Stimulated activated naive CD4-positive, alpha-beta T cell (primary cell): ENCODE data around the gene NSUN6.

Experiments
- DNase-seq, 6 experiments: peaks; one replicate each; lab custom pipeline; 2025; lab: John Stamatoyannopoulos, UW

NSUN6 gene

GRCh38 chr10:18500576-18500975, 150.8 kb downstream of the NSUN6 start:
- DNase-seq, result no peak

GRCh38 chr10:18498998-18499397, 152.4 kb downstream of the NSUN6 start:
- DNase-seq, result no peak

DNA sequence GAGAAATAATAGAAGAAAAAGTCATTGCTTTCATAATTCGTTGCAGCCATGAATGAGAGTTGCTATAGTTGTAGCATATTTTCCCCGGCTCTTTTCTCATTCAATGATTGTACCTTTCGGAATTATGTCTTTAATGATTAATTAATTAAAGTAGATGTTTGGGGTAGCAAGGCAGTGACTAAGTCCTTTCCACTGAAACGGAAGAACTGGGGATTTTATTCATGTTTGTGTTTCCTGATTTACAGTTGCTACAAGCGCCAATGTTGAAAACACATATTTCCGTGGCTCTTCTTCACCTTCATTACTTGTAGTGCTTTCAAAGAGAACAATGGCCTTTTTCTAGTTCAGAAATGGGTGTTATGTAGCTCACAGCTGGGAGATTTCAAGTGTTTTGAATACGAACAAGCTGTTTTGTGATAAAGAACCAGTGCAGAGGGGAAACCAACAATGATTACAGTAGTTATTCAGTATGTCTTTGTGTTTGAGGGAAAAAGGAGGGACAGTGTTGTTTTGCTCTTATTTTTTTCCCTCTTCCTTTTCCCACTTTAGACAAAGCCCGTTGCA, 153.5 kb downstream of the NSUN6 start:
- no peak for DNase-seq
